22Rv1 (cell line): Measurements from ENCODE around the gene PEX10.

Source experiments
- CTCF ChIP-seq: fragments of 450-650 bp; IDR thresholded peaks from 2 replicates; pipeline ENCODE4 v1.5.1; 2017; ENCODE audit warnings: mild to moderate bottlenecking
- ZFX ChIP-seq: fragments of 450-650 bp; IDR thresholded peaks from 2 replicates; pipeline ENCODE4 v1.6.1; 2017; ENCODE audit warnings: antibody characterized with exemption, borderline replicate concordance

DNA sequence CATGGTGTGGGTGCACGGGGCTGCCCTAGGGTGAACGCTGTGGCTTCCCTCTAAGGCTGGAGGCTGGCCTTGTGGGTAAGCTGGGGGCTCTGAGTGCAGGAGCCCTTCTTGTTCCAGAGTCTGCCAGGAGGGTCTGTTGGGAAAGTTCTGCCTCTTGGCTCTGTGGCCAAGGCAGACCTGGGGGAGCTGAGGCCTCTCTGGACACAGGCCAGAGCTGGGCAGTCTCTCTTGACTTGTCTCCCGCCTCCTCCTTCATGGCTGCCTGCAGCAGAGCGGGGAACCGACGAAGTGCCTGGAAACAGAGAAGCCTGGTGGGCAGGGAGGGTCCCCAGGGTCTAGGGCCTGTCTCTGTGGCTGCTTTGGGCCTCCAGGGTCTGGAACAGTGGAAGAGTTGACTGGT lies 30.3 kb upstream of the PEX10 start:
- TF ChIP-seq CTCF (no peak), ZFX (no peak)
